Activated CD4-positive, alpha-beta T cell treated with anti-CD3 and anti-CD28 coated beads for 24 hours (primary cell): ENCODE measurements around the gene MCM3.

Source experiments
- DNase-seq, 2 donors: peaks; one replicate each; pipeline ENCODE4 v3.0.0-alpha.2; 2020; ENCODE audit warnings: low read depth in 2 of 2

Gene MCM3

GRCh38 chr6:52284460-52285176 lies at the start of gene MCM3:
Gene MCM3, minus strand, starts transcription at chr6:52284742. Its CDS starts 68 bp downstream, at chr6:52284674.
- DNase-seq: peak; percentile 88 to 90

GRCh38 chr6:52333840-52334200 lies 49.3 kb upstream of the MCM3 start:
- DNase-seq: no peak

GRCh38 chr6:52331793-52332457 lies 47.4 kb upstream of the MCM3 start:
- no peak for DNase-seq

GRCh38 chr6:52330470-52330869 lies 45.9 kb upstream of the MCM3 start:
- no peak for DNase-seq

- DNase-seq: no peak
Observed at GRCh38 chr6:52328729-52329128, 44.2 kb upstream of the MCM3 start.

GRCh38 chr6:52328303-52328662 lies 43.7 kb upstream of the MCM3 start:
- no peak for DNase-seq

- DNase-seq: no peak
Observed at GRCh38 chr6:52326540-52327364, 42.2 kb upstream of the MCM3 start.

- no peak for DNase-seq
Observed at GRCh38 chr6:52325695-52326471, 41.3 kb upstream of the MCM3 start.

GRCh38 chr6:52324189-52324588 lies 39.6 kb upstream of the MCM3 start:
- DNase-seq: no peak

GRCh38 chr6:52317841-52318581 lies 33.5 kb upstream of the MCM3 start:
- DNase-seq: no peak

GRCh38 chr6:52317211-52317610 lies 32.7 kb upstream of the MCM3 start:
- DNase-seq: no peak

GRCh38 chr6:52314752-52315151 lies 30.2 kb upstream of the MCM3 start:
- DNase-seq: no peak

GRCh38 chr6:52312461-52312860 lies 27.9 kb upstream of the MCM3 start:
- DNase-seq: no peak

GRCh38 chr6:52310932-52311331 lies 26.4 kb upstream of the MCM3 start:
- DNase-seq: no peak

GRCh38 chr6:52307900-52308372 lies 23.4 kb upstream of the MCM3 start:
- no peak for DNase-seq

GRCh38 chr6:52306972-52307870 lies 22.7 kb upstream of the MCM3 start:
- no peak for DNase-seq

- DNase-seq: no peak
Observed at GRCh38 chr6:52305948-52306767, 21.6 kb upstream of the MCM3 start.

GRCh38 chr6:52305411-52305810 lies 20.9 kb upstream of the MCM3 start:
- DNase-seq: no peak

- no peak for DNase-seq
Observed at GRCh38 chr6:52304983-52305390, 20.4 kb upstream of the MCM3 start.
